DND-41 (cell line): Measurements from ENCODE around the gene CRYBG1.

ENCODE experiments used
- EZH2 ChIP-seq: IDR thresholded peaks from 3 replicates; pipeline ENCODE4 v1.6.1; 2012; ENCODE audit warnings: borderline replicate concordance, low read depth, mild to moderate bottlenecking, moderate library complexity, low read length, inconsistent platforms; ENCODE audit not compliant: severe bottlenecking
- TF ChIP-seq, protein P1 (sequence below): IDR thresholded peaks from 2 replicates; pipeline ENCODE4 v1.5.1; 2012; ENCODE audit warnings: borderline replicate concordance, low read length, moderate library complexity, mild to moderate bottlenecking; ENCODE audit not compliant: poor library complexity, severe bottlenecking; ENCODE audit errors: extremely low read depth

DNA sequence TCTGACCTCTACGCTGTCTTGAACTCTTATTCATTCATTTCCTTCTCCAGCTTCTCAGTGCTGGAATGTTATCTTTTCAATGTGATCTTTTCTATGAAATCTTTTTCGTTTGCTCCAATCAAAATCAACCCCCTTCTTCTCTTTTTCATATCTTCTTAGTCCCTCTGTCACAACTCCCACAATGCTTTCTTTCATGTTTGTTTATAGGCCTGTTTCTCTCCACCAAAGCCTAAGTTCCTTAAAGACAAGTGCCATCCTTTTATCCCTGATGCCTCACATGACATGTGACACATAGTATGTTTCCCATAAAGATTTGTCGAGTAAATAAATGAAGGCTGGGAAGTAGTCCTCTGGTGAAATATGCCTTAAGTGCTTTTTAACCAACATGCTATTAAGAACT is 38.1 kb downstream of the CRYBG1 start:
- TF ChIP-seq, protein P1, sequence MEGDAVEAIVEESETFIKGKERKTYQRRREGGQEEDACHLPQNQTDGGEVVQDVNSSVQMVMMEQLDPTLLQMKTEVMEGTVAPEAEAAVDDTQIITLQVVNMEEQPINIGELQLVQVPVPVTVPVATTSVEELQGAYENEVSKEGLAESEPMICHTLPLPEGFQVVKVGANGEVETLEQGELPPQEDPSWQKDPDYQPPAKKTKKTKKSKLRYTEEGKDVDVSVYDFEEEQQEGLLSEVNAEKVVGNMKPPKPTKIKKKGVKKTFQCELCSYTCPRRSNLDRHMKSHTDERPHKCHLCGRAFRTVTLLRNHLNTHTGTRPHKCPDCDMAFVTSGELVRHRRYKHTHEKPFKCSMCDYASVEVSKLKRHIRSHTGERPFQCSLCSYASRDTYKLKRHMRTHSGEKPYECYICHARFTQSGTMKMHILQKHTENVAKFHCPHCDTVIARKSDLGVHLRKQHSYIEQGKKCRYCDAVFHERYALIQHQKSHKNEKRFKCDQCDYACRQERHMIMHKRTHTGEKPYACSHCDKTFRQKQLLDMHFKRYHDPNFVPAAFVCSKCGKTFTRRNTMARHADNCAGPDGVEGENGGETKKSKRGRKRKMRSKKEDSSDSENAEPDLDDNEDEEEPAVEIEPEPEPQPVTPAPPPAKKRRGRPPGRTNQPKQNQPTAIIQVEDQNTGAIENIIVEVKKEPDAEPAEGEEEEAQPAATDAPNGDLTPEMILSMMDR = no peak
- TF ChIP-seq EZH2 = no peak
